NCI-H1436 (cell line): ENCODE data around the gene MUC2.
"Not testable (repeated sequence)": the region's sequence is repeated elsewhere in the genome, so short reads cannot be mapped to it uniquely, and the experiment has no call there.

ENCODE experiments used
- DNase-seq: peaks from one replicate; lab custom pipeline; 2025; lab: John Stamatoyannopoulos, UW

MUC2 gene

DNA sequence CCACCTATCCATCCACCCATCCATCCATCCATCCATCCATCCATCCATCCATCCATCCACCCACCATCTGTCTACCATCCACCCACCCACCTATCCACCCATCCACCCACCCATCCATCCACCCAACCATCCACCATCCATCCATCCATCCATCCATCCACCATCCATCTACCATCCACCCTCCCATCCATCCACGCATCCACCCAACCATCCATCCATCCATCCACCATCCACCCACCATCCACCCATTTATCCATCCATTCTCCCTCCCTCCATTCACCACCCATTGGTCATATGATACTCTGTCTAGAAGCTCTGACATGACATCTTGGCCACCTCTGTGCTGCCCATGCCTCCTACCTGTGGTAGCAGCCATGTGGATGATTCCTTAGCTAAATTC is 31.7 kb downstream of the MUC2 start:
- no peak for DNase-seq

DNA sequence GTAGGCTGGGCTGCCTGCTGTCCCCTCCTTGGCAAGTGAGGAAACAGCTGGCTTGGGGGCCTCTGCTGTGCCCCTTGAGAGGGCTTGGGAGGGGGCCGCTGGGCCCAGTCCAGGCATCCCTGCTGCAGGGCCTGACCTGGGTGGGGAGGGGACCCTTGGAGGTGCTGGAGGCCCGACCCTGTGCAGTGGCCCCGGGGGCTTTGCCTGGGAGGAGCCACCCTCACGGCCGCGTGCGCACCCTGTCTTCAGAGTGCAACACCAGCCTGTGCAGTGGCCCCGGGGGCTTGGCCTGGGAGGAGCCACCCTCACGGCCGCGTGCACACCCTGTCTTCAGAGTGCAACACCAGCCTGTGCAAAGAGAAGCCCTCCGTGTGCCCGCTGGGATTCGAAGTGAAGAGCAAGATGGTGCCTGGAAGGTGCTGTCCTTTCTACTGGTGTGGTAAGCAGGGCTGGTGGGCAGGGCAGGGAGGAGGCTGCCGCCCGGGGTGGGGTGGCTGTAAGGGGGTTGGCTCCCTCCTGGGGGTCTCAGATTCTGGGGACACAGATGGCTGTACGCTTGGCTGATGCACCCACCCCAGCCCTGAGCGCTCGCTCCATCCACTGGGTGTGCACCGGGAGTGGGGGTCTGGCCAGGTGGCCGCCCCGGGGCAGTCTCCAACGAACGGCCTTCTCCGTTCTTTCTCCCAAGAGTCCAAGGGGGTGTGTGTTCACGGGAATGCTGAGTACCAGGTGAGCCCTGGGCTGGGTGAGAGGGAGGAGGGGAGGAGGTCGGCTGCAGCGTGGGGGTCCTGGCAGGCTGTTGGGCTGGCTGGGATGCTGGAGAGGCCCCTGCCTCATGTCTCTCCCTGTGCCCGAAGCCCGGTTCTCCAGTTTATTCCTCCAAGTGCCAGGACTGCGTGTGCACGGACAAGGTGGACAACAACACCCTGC is 32.9 kb downstream of the MUC2 start:
- DNase-seq: no peak

DNA sequence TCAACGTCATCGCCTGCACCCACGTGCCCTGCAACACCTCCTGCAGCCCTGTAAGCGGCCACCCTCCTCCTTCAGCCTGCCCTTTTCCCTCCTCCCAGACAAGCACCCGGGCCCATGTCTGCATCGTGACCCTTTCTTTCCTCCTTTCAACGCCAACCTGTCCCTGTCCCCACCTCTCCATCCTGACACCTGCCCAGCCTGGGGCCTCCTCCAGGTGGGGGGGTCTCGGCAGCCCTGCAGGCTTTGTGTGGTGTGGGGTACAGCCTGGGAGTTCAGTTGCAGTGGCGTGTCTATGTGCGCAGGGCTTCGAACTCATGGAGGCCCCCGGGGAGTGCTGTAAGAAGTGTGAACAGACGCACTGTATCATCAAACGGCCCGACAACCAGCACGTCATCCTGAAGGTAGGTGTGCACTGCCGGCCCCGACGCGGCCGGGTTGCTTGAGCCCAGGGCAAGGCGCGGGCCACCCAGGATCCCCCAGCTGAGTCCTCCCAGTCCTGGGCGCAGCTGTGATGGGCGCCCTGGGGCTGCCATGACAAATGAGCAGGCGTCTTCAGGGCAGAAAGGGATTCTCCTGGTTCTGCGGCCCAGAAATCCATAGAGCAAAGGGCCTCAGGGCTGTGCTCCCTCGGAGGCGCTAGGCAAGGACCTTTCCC is 33.7 kb downstream of the MUC2 start:
- no peak for DNase-seq

DNA sequence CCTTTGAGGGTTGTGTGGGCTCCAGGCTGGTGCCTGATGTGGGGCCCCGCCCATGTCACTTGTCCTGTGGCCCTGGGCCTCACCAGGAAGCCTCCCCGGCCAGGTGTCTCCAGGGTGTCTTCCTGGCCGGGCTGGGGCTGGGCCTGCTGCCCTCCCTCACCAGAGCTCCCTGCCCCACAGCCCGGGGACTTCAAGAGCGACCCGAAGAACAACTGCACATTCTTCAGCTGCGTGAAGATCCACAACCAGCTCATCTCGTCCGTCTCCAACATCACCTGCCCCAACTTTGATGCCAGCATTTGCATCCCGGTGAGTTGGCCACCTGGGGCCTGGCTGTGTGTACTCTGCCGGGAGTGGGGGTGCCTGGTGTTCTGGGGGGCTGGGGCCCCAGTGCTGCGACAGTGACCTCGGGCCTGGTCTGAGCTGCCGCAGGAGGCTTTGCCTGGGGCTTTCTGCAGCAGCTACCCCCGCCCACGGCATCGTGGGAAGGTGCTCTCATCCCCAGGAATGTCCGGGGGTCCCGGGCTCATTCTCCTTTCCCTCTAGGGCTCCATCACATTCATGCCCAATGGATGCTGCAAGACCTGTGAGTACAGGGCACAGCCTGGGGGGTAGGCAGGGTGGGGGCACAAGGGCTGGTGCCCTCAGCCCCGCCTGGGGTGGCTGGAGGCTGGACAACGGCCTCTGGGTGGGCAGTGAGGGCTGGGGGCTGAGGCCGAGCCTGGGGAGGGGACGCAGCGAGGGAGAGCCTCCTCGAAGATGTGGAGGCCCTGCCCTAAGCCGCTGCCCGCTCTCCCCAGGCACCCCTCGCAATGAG is 34.6 kb downstream of the MUC2 start:
- no peak for DNase-seq

DNA sequence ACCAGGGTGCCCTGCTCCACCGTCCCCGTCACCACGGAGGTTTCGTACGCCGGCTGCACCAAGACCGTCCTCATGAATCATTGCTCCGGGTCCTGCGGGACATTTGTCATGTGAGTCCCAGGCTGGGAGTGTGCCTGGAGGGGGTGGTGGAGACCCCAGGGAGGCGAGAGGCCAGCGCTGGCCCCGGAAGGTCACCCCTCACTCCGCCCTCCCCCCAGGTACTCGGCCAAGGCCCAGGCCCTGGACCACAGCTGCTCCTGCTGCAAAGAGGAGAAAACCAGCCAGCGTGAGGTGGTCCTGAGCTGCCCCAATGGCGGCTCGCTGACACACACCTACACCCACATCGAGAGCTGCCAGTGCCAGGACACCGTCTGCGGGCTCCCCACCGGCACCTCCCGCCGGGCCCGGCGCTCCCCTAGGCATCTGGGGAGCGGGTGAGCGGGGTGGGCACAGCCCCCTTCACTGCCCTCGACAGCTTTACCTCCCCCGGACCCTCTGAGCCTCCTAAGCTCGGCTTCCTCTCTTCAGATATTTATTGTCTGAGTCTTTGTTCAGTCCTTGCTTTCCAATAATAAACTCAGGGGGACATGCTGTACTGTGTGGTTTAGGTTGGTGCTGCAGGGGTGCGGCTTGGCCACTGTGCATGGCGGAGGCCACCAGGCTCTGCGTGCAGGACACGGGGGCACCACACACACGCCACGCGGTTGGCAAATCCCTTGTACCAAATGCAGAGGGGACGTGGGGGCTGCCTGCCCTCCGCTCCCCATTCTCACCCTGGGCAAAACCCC is 35.4 kb downstream of the MUC2 start:
- no peak for DNase-seq

DNA sequence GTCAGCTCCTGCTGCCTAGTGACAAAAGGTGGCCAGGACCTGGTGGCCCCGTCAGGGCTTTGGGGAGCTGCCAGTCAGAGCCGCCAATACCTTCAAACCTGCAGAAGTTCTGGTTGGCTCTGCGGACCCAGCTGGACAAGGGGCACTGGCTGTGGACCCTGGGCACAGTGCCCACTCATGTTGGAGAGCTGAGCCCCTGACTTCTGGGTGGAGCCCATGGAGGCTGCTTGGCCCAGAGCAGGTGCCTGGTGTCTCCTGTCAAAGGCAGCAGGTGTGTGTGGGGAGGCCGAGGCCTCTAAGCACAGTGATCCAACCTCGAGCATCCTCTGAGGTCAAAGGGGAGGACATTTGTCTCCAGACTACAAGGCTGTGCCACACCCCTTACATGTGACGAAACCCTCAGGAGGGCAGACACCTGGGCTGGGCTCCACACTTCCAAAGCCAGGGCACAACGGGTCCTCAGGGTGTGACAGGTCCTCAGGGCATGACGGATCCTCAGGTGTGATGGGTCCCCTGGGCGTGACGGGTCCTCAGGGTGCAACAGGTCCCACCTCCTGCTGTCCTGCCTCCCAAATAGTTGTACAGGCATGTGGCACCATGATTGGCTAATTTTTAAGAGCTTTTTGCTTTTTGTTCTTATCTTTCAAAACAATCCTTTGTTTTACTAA is 37.0 kb downstream of the MUC2 start:
- no peak for DNase-seq

DNA sequence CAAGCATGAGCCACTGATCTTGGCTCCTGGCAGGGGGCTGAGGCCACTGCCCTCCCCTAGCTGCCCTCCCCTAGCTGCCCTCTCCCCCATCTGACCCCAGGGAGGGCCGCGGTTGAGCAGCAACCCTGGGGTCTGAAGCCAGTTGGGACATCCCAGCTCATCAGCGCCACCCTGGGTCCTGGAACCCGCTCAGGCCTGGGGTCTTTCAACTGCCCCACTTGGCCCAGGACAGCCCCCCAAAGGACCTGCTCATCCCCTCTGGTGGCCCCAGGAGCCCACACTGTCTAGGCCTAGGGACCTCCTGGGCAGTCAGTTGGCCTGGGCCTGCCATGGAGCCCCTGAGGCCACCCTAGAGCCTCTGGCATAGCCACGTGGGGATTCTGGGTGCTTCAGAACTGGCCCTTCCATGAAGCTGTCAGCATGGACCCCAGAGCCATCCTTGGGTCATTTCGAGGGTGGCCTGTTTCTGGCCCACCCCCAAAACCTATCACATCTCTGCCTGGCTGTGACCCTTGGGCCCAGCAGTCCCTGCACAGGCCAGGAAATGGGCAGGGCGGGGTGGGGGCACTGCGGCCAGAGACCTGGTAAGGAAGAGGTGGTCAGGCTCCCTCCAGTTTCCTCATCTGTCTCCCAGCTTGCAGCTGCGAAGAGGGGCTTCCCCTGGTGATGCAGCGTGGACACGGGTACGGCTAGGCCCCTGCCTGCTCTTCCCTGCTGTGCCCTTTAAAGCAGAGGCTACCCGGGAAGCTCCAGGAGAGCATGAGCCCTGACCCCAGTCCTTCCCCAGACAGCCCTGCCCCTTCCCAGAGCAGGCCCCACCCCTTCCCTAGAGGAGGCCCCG is 37.9 kb downstream of the MUC2 start:
- no peak for DNase-seq

DNA sequence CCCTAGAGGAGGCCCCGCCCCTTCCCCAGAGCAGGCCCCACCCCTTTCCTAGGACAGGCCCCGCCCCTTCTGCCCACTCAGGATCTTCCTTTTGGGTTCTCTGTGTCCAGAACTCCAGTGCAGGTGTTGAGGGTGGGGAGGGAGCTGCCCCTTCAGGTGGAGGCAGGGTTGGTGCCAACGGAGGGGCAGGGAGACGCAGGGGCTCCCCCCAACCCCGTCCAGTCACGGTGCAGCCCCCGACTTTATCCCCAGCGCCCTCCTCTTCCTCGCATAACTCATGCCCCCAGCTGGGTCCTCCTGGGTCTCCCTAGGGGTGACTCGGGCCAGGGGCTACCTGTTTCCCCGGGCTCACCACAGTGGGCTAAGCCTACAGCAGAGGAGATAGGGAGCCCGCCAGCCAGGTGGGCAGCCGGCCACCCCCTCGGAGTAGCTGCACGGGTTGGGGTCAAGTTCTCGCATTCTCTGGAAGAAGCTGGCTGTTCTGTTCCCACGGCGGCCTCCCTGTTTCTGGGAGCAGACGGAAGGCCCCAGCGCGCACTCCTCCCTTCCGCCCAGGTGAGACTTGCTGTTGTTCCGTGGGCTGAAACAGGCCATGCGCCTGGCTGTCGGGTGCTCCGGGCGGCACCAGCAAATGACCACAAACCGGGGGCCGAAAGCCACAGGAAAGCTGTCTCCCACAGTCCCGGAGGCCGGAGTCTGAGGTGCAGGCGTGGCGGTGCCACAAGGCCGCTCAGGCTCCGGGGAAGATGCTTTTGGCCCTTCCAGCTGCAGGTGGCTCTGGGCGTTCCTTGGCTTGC is 38.9 kb downstream of the MUC2 start:
- no peak for DNase-seq

DNA sequence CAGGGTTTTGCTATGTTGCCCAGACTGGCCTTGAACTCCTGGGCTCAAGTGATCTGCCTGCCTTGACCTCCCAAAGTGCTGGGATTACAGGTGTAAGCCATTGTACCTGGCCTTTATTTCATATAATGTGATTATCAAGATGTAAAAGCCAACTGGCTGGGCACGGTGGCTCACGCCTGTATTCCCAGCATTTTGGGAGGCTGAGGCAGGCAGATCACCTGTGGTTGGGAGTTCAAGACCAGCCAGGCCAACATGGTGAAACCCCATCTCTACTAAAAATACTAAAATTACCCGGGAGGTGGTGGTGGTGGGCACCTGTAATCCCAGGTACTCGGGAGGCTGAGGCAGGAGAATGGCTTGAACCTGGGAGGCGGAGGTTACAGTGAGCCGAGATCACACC is 40.6 kb downstream of the MUC2 start:
- DNase-seq: not testable (repeated sequence)

DNA sequence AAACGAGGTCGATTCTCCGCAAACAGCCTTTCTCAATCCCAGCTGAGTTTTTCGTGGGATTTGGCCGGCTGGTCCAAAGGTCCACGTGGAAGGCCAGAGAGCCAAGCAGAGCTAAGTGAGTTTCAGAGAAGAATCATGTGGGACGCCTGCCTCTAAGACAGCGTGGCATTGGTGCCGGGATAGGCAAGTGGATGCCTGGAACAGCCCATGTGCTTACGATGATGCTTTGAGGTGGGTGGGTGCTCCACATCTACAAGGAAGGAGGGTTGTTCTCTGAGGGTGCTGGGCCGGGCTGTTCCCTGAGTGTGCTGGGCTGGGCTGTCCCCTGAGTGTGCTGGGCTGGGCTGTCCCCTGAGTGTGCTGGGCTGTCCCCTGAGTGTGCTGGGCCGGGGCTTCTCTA is 41.4 kb downstream of the MUC2 start:
- DNase-seq: no peak

DNA sequence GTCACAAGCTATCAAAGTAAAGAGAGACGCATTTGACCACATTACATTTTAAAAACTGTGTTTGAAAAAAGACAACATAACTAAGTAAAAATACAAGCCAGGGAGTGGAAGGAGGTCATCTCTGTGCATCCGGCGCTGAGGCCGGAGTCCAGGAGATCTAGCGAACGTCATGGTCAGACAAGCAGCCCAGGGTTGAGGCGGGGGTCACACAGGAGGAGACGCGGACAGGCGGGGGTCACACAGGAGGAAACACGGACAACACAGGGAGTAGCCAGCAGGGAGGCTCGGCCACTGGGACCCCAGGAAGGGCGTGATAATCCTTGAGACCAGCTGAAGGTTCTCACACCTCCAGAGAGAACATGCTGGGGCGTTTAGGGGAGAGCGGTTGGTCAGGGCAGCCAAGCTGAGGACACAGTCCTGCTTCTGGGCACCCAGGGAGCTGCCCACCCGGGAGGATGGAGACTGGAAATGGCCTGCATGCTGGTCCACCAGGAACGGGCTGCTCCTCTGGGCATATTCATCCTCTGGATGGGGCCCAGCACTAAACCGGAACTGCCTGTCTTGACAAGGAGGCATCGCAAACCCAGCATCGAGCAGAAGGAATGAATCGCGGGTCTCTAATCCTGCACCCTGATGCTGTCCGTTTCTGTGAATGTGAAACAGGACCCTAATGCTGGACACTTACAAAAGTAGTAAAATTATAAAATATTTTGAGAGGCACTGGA is 42.2 kb downstream of the MUC2 start:
- DNase-seq: no peak

DNA sequence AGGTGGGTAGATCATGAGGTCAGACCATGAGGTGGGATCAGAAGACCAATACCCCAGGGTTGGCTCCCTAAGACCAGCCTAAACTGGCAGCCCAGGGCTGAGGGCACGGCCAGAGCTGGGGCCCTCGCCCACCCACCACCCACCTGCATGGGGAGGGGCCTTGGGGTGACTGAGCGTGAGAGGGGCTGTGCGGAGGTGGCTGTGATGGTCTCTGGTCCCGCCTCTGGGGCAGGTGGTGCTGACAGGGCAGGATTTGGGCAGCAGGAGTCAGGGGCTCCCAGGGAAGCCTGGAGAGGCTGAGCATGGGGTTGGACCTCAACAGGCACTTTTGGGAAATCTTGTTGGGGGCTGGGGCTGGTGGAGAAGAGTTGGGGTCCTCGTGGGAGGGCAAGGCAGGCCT is 43.3 kb downstream of the MUC2 start:
- no peak for DNase-seq

DNA sequence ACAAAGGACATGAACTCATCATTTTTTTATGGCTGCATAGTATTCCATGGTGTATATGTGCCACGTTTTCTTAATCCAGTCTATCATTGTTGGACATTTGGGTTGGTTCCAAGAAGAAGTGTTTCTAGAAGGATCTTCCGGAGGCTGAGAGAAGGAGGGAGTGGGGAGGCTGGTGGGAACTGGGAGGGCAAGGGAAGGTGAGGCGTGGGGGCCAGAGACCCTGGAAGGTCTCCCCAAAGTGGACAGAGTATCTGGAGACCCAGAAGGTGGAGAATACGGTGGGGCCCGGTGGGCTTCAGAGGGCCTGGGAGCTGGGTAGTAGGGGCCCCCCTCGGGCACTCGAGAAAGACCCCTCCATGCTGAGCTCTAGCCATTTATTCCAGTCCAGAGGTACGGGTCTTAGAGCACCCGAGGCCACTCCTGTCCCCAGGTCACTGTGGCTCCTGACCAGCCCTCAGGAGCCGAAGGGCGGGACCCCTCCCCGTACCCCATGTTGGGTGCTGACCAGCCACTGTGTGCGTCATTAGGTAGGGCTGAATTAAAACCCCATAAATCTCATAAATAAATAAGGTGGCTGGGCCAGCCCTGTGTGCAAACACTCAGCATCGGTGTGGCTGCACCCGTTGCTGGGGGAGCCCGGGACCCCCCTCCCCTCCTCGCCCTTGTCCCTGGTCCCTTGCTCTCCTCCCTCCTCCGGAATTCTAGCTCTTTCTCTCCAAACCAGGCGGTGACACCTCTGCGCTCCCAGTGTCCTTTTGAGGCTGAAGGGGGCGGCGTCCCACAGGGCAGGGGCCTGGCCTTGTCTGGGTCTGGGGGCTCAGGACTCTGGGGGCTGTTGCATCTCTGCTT is 44.3 kb downstream of the MUC2 start:
- DNase-seq: no peak

DNA sequence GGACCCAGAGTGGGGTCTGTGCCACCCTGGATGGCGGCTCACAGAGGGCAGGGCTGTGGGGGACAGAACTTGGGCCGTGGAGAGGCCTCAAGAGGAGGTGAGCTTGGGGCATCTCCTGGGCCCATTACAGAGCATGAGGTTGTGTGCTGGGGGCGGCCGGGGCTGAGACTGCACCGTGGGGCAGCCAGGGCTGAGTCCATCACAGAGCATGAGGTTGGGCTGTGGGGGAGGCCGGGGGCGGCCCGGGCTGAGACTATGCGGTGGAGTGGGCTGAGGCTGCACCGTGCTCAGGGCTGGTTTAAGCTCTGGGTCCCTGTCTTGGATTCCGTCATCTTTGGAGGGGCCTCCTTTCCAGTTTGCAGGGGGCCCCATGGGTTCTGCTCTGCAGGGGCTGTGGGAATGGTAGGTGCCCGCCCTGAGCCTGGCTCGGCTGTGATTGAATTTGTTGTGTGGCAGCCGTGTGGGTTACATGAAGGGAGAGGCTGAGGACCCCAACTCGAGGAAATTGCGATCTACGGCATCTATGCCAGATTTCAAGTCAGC is 45.0 kb downstream of the MUC2 start:
- DNase-seq: no peak

DNA sequence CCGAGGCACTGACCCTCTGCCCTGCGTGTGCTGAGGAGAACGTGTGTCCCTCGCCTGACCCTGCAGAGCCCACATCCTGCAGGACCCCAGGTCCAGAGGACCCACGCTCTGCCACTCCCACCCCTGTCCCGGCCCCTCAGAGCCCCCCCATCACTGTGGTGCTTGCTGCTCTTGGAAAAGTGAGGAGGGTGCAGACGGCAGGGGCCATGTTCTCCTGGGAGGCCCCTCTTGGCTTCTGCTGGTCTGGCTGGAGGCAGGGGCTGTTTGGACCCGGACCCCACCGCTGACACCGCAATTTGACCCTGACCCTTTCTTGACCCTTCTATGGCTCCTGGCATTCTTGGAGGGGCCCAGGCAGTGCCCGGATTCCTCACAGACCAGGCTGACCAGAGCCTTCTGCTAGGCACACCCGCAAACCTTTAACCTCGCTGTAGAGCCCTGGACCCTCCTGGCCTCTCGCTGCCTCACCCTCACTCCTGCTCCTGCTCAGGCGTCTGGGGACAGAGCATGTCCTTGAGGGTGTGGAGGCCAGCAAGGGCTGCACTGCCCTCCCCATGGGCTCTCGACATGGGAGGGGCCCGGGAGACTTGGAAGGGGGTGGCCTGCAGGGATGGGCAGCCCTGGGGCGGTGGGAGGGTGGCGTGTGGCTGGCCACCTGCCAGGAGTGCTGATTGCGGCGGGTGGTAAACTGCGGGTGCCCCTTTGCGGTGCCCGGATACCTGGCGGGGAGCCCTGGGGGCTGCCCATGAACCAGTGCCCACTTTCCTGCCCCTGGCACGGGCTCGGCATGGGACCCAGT is 46.1 kb downstream of the MUC2 start:
- DNase-seq: no peak

DNA sequence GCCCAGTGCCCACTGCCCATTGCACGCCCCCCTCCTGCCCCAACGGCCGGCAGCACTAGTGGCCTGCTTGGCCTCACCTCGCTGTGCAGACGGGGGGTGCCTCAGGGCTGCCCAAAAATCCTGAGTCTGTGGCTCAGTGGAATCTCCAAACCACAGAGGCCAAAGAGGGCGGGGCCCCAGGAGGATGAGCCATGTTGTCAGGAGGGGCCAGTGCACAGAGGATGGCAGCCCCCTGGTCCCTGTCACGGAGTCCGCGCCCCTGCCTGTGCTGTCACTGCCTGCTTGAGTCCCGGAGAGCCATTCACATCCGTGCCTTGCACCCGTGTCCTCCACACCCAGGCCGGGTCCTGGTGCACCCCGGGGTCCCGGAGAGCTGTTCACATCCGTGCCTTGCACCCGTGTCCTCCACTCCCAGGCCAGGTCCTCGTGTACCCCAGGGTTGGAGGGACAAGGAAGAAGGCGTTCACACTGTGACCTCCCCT is 46.7 kb downstream of the MUC2 start:
- DNase-seq: no peak
